Measurements from ENCODE around the gene THADA. TPM values are rescaled to one million over a fixed set of nuclear protein-coding genes. Genes with fewer than 3 reads are reported as not detected.

The THADA gene
- total and polyA plus RNA-seq, 10 donors = 14.2 to 51.3 (median 40.0) TPM

- Histone ChIP-seq H3K27me3 (replicated peaks in 1 of 7) (no peaks in the 10 kb centered on the region), H3K27ac (no peak overlapping the region), H3K4me3 (no peak overlapping the region), H3K36me3 (peaks cover 0 to 18% (median 0%) of the 10 kb centered on the region in 6 donors), H3K4me1 (peaks cover 0 to 1% (median 0%) of the 10 kb centered on the region in 6 donors), H3K9me3 (no peaks in the 10 kb centered on the region)
- intact Hi-C loops (cut with DNase I; ENCODE audit: low total_unique reads) = no loop called here
- TF ChIP-seq POLR2AphosphoS5 (IDR thresholded peaks at IDR 0.05) = no peak
- TF ChIP-seq, protein P1, sequence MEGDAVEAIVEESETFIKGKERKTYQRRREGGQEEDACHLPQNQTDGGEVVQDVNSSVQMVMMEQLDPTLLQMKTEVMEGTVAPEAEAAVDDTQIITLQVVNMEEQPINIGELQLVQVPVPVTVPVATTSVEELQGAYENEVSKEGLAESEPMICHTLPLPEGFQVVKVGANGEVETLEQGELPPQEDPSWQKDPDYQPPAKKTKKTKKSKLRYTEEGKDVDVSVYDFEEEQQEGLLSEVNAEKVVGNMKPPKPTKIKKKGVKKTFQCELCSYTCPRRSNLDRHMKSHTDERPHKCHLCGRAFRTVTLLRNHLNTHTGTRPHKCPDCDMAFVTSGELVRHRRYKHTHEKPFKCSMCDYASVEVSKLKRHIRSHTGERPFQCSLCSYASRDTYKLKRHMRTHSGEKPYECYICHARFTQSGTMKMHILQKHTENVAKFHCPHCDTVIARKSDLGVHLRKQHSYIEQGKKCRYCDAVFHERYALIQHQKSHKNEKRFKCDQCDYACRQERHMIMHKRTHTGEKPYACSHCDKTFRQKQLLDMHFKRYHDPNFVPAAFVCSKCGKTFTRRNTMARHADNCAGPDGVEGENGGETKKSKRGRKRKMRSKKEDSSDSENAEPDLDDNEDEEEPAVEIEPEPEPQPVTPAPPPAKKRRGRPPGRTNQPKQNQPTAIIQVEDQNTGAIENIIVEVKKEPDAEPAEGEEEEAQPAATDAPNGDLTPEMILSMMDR (IDR thresholded peaks at IDR 0.05 in 8 of 11, conservative IDR thresholded peaks at IDR 0.05 in 3 of 11) = no peak
- 95 to 99% (median 97%) methylated on average over 2 of the region's 2 CpGs for WGBS, 5 donors
- no peak for DNase-seq
Measured at GRCh38 chr2:43250015-43250414, 345.8 kb downstream of the THADA start.

GRCh38 chr2:43248621-43249020 is 347.2 kb downstream of the THADA start:
- 82 to 90% (median 87%) methylated on average over 7 of the region's 7 CpGs for WGBS, 5 donors
- Histone ChIP-seq H3K27ac (no peak overlapping the region), H3K4me3 (no peak overlapping the region), H3K27me3 (replicated peaks in 1 of 7) (no peaks in the 10 kb centered on the region), H3K9me3 (no peaks in the 10 kb centered on the region), H3K36me3 (peaks cover 0 to 18% (median 4%) of the 10 kb centered on the region in 6 donors), H3K4me1 (no peaks in the 10 kb centered on the region)
- DNase-seq = no peak
- TF ChIP-seq, protein P1 (IDR thresholded peaks at IDR 0.05 in 8 of 11, conservative IDR thresholded peaks at IDR 0.05 in 3 of 11) = no peak
- no peak for TF ChIP-seq POLR2A (IDR thresholded peaks at IDR 0.05)
- TF ChIP-seq POLR2AphosphoS5 (IDR thresholded peaks at IDR 0.05) = no peak
- intact Hi-C loops (cut with DNase I; ENCODE audit: low total_unique reads) = no loop called here

DNA sequence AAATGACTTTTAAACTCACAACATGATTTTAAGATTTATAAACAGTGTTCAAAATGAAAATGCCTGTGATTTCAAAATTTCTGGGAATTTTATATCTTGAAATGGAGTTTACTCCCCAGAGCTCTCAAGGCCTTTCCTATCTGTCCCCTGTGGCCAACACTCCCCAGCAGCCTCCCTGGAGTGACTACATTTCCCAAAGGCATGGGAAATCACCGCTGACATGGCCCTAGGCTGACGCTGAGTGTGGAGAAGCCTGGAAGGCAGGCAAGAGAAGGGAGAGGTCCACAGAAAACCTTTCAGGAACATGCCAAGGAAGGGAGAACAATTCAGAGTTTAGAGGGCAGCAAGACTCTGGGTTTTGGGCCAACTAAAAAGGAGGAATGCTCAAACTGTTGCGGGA is 349.2 kb downstream of the THADA start:
- H3K4me3 ChIP-seq = no peak overlapping the region
- 91 to 98% (median 94%) methylated on average over 3 of the region's 3 CpGs for WGBS, 5 donors
- intact Hi-C loops (cut with DNase I; ENCODE audit: low total_unique reads) = no loop called here
- DNase-seq = no peak
- H3K4me1 ChIP-seq = no peaks in the 10 kb centered on the region
- H3K27ac ChIP-seq = no peak overlapping the region
- H3K36me3 ChIP-seq = peaks cover 0 to 18% (median 4%) of the 10 kb centered on the region in 6 donors
- H3K9me3 ChIP-seq = no peaks in the 10 kb centered on the region
- TF ChIP-seq, protein P1 (IDR thresholded peaks at IDR 0.05 in 8 of 11, conservative IDR thresholded peaks at IDR 0.05 in 3 of 11) = no peak
- no peak for TF ChIP-seq POLR2AphosphoS5 (IDR thresholded peaks at IDR 0.05)
- no peak for TF ChIP-seq POLR2A (IDR thresholded peaks at IDR 0.05)
- no peaks in the 10 kb centered on the region for H3K27me3 ChIP-seq (replicated peaks in 1 of 7)

DNA sequence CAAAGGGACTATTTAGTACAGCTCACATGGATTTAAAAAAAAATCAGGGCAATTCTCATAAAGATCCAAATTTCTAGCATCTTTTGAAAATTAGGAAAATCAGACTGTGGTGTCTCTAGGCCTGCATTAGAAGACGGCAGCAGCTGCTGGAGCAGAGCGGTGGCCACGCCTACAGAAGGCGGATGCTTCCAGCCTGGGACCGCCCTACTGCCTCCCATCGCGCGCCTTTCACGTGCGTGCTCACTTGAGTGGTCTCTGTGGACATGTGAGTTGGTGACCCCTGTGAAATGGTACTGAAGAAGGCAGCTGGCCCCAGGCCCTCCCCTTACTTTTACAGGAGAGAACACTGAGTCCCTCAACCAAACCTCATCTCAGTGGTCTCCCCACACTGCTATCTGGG is 354.3 kb downstream of the THADA start:
- peaks cover 0 to 46% (median 22%) of the 10 kb centered on the region in 6 donors for H3K4me1 ChIP-seq
- no peak overlapping the region for H3K4me3 ChIP-seq
- H3K36me3 ChIP-seq = peaks cover 0 to 10% (median 3%) of the 10 kb centered on the region in 6 donors
- 87 to 97% (median 94%) methylated on average over 10 of the region's 10 CpGs for WGBS, 5 donors
- TF ChIP-seq, protein P1 (IDR thresholded peaks at IDR 0.05 in 8 of 11, conservative IDR thresholded peaks at IDR 0.05 in 3 of 11) = no peak
- TF ChIP-seq POLR2AphosphoS5 (IDR thresholded peaks at IDR 0.05) = peak in 1 of 3 donors; percentile 10
- TF ChIP-seq POLR2A (IDR thresholded peaks at IDR 0.05) = no peak
- H3K27ac ChIP-seq = peak overlapping the region in 3 of 8 donors; percentile 82 to 89 (median 86)
- H3K27me3 ChIP-seq (replicated peaks in 1 of 7) = no peaks in the 10 kb centered on the region
- no peak for DNase-seq
- no peaks in the 10 kb centered on the region for H3K9me3 ChIP-seq
- intact Hi-C loops (cut with DNase I; ENCODE audit: low total_unique reads) = no loop called here
